ENCODE results near the gene MERTK.
A peak's percentile ranks its signal among the peaks of the same experiment; 100 is the strongest.
"Not testable (repeated sequence)": the region's sequence is repeated elsewhere in the genome, so short reads cannot be mapped to it uniquely, and the experiment has no call there.

The MERTK gene

DNA sequence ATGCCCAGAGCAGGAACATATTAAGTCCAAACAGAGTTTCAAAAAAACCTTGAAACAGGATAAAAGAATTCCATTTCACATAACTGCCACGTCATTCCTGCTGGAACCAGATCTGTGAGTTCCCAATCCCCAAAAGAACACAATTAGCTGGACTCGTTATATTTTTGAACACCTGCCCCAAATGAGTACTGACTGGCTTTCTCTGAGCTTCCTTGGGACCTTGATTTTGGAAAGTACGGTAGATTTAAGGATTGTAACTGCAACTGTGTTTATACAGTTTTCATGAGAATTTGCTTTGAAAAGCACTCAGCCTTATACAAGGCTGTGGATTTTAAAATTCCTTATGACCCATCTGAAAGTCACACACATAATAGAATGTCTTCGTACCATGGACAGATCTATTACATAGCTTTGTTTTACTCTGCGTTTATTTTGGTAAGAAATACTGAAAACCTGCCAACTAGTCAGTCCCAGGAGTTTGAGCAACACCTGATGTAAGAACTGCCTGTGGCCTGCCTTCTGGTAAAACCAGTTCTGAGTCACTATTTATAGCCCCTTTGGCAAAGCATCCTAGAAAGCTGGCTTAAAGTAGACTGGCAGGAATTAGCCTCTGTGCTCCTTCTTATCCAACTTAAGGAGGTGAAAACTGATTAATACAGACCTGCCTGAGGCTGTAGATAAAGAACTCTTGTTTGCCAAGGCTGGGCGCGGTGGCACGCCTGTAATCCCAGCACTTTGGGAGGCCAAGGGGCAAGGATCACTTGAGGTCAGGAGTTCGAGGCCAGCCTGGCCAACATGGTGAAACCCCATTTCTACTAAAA is 48.1 kb downstream of the MERTK start:
- peak; percentile 96 for DNase-seq

DNA sequence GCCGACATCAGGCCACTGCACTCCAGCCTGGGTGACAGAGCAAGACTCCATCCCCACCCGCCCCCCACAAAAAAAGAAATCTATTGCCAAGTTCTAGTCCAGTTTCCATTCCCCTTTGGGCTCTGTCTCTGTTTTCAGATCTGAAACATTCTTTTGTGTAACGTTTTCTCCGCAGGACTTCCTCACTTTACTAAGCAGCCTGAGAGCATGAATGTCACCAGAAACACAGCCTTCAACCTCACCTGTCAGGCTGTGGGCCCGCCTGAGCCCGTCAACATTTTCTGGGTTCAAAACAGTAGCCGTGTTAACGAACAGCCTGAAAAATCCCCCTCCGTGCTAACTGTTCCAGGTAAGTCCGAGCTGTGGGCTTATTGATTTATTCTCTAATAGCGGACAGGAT is 48.8 kb downstream of the MERTK start:
- no peak for DNase-seq

DNA sequence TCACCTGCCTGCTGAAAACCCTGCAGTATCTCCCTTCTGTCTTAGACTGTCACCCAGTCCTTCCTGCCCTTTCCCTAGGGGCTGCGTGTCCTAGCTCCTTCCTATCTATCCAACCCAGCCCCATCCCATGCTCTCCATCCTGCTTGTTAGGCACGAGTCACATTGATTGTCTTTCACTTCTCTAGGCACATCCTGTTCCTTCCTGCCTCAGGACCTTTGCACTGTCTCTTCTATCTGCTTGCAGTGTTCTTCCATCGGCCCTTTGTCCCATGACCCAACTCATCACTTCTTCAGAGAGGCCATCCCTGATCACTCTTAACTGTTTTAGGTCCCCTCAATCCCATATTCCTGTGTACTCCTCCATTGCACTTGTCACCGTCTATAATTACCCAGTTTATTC is 50.4 kb downstream of the MERTK start:
- DNase-seq = no peak

DNA sequence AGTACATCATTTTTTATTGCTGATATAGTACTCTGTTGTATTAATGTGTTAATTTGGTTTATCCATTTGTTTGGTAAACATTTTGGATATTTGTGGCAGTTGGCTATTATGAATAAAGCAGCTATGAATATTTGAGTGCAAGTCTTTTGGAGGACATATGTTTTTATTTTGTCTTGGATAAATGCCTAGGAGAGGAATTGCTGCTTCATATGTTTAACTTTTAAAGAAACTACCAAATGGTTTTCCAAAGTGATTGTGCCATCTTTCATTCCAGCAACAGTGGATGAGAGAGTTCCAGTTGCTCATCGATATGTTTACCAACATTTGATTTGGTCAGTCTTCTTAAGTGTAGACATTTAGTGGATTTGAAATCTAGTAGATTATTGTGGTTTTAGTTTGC is 51.8 kb downstream of the MERTK start:
- no peak for DNase-seq

DNA sequence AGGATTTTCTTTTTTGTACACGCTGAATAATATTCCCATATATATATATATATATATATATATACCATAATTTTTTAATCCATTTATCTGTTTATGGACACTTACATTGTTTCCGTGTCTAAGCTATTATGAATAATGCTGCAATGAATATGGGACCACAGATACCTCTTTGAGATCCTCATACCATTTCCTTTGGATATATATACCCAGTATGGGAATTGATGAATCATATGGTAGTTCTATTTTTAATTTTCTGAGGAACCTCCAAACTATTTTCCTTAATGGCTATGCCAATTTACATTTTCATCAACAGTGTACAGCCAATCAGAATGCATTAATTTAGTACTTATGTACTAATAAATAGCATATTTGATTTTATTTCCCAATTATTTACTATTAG is 53.1 kb downstream of the MERTK start:
- DNase-seq = no peak

DNA sequence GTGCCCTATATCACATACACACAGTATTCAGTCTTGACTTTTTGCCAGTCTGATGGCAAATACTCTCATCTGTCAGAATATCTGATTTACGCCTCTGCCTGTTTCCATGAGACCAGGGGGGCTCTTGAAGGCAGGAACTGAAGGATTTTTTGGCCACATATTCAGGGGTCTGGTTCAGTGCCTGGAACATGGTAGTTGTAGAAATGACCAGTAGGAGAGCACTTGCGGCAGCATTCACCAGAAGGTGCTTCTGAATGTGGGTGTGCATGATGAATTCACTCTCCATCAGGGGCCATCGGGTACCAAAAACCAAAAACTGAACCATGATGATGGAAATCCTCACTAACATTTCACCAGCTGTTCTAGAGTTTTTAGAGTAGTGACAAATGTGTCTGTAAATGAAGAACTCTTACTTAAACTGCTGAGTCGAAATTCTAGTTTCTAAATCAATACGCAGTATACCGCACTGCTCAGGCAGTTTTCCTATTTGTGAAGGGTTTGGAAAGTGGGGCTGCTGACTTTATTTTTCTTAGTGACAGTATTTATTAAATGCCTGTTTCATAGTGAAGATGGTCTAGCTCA is 54.6 kb downstream of the MERTK start:
- no peak for DNase-seq

DNA sequence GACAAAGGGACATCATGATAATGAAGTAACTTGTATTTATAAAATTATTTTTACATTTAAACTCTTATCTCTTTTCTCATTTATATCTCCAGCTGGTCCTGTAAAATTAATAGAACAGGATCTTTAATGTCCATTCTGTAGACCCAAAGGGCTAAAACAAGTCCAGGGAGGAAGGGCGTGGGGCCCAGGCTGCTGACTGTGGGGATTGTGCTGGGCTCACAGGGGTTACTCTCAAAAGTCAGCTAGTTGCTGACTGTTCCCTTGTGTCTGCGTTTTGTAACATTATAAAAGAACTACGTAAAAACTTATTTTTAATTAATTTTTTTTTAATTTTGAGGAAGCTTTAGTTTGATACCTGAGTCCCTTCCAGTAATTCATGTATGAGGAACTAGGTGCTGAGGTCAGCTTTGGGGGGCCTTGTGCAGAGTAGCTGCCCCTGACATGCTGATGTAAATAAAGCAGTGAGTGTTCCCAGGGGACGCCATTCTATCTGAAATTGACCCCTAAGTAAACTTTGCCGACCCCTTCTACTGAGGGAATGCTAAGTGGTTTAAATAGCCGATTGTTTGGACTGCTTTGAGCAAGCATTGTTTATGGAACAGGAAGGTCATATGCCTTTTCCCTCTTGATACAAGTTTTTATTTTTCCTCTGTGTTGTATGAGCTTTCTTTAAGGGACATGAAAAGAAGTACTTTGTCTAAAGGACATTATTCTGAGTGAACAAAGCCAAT is 56.4 kb downstream of the MERTK start:
- no peak for DNase-seq

DNA sequence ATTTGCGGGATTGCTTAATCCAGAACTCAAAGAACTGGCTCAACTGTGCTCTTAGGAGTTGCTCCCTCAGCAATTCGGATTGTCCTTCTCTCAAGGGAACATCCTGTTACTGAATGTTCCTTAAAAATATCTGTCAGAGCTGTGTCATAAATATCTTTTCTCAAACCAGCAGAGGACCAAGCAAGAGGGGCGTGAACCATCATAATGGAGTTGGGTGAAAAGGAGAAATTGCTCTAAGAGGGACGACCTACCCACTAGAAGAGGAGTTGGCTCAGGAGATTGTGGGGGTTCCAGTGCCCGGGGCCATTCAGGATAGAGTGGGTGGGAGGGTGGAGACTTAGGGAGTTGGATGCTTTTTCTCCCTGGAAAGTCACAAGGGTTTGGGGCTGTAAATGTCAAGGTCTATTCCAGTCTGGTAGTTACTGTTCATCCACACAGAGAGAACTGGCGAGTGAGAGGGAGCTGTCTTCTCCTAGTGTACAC is 59.5 kb downstream of the MERTK start:
- no peak for DNase-seq

DNA sequence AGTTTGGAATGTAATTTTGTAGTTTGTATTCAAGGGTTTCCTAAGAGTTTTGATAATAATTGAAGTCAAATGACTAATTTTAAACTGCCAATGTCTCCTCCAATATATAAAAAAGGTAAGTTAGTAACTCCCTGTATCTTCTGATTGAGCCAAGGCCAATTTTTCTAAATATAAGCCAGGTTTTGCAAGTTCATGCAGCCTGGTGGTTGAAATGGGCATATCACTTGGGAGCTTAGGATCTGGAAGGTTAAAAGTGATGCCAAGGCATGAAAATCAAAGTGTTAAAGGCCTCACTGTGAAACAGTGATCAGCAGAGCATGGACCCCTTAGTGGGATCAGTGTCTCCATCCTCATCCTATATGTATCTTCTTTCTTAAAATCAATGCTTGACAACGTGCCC is 60.5 kb downstream of the MERTK start:
- no peak for DNase-seq

DNA sequence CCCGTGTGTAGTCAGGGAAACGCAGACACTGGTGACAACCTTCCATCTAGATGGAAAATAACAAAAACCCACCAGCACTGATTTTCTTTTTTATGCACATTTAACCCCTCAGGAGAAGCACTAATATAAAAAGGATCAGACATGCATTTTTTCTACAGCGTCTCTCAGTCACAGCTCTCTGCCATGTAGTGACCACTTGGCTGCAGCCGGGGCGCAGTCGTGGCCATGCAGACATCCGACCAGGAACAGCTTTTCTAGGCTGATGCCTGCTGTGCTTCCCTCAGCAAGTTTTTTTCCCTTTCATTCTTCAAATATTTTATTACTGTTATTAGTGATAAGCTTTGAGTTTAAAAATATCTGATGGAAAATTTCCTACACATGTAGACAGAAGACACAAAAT is 63.3 kb downstream of the MERTK start:
- DNase-seq = no peak

DNA sequence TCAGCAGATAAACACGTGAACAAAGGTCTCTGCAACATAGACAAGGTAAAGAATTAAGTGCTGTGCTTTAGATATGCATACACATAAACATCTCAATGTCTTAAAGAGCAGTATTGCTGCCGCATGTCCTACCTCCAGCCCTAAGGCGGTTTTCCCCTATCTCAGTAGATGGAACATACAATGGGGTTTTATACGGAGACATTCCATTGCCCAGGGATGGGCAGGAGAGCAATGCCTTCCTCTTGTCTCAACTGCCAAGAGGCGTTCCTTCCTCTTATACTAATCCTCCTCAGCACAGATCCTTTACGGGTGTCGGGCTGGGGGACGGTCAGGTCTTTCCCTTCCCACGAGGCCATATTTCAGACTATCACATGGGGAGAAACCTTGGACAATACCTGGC is 64.7 kb downstream of the MERTK start:
- not testable (repeated sequence) for DNase-seq

DNA sequence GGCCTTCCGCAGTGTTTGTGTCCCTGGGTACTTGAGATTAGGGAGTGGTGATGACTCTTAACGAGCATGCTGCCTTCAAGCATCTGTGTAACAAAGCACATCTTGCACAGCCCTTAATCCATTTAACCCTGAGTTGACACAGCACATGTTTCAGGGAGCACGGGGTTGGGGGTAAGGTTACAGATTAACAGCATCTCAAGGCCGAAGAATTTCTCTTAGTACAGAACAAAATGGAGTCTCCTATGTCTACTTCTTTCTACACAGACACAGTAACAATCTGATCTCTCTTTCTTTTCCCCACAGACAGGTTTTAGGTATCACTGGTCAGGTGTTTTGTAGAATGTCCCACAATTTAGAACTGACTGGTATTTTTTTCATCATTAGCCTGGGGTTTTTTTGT is 65.1 kb downstream of the MERTK start:
- not testable (repeated sequence) for DNase-seq

DNA sequence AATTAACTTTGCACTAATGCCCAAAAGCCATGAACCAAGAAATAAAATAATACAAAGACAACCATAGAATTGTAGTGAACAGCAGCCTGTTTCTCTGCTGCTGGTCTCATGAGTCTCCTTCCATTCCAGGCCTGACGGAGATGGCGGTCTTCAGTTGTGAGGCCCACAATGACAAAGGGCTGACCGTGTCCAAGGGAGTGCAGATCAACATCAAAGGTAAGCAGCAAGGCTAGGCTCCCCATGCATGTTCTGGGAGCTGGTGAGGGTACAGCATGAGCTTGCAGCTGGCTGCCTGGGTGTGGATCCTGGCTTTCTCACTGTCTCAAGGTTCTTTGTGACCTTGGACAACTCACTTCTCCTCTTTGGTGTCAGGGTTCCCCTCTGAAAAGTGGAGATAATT is 66.7 kb downstream of the MERTK start:
- DNase-seq = no peak

DNA sequence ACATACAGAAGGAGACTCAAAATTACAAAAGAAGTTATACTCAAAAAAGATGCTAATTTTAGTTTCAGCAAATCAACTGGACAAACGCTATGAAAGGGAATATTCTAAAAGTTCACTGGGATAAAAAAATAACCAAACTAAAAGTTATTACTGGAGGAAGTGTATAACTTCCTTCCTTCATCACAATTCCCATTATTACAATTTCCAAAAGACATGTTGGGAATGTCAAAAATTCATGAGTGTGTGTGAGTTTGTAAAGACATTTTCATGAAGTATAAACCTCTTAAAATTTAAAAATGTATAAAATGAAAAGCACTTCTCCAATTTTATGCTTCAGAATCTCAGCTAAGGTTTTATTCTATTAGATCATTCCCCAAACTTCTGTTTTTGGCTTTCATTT is 67.8 kb downstream of the MERTK start:
- no peak for DNase-seq

DNA sequence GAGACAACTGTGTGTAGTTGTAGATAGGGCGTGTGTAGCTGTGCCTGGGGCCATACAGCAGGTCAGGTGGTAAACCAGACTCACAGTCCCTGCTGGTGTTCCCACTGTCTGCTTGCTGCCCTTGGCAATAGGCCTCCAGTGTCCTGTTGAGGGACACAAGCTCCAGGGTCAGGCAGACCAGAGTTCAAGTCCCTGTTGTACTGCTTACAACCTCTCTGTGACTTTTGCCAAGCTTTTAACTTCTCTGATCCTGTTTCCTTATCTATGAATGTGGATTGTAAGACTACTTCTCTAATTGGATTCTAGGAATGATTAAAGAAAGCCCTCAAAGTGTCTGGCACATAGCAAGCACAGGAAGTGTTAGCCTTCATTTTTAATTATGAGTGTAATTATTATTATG is 68.6 kb downstream of the MERTK start:
- DNase-seq = no peak

DNA sequence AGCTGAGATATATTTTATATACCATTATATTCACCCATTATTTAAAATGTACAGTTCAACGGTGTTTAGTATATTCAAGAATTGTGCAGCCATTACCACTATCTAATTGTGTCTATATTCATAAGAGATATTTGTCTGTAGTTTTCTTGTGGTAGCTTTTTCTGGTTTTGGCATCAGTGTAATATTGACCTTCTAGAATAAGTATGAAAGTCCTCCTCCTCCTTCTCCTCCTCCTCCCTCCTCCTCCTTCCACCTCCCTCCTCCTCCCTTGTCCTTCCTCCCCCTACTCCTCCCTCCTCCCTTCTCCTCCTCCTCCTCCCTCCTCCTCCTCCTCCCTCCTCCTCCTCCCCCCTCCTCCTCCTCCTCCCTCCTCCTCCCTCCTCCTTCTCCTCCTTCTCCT is 72.0 kb downstream of the MERTK start:
- DNase-seq = no peak

DNA sequence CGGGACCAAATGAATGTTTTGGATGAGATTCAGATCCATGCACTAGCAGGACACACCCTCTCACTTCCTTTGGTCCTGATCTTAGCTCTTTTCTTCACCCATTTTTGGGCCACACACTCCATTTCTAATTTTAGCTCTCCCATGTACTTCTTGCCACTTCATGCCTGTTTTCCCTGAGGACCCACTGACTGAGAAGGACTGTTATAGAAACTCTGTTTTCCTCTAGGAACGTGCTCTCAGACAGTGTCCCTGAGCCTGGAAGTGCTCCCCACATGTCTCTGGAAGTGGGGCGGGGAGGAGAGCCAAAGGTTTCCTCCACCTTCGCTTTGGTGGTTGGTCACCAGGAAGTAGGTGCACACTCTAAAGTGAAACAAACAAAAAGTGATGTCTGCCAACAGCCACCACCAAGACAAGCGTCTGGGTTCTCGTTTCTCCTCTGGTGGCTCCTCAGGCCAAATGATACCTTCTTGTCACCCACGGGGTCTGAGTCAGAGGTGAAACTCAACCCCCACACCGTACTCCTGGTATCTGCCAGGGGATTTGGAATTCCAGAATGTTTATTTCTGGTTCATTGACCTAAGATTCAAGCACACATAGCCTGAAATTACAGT is 74.7 kb downstream of the MERTK start:
- no peak for DNase-seq

DNA sequence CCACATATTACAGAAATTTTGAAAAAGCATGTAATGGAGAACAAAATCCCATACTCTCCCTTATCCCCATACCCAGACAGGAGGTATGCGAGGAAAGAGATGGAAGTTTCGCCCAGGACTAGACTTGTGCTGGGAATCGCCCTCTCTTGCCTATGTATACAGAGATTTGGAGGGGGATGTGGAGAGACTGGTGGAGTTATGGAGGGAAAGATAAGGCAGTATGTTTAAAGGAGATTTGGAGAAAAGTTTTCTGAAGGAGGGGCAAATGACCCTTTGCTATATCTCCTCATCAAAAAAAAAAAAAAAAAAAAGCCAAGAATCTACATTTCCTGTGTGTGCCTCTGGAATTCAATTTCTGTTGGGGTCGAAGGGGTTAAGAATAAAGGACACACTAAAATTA is 75.3 kb downstream of the MERTK start:
- no peak for DNase-seq

DNA sequence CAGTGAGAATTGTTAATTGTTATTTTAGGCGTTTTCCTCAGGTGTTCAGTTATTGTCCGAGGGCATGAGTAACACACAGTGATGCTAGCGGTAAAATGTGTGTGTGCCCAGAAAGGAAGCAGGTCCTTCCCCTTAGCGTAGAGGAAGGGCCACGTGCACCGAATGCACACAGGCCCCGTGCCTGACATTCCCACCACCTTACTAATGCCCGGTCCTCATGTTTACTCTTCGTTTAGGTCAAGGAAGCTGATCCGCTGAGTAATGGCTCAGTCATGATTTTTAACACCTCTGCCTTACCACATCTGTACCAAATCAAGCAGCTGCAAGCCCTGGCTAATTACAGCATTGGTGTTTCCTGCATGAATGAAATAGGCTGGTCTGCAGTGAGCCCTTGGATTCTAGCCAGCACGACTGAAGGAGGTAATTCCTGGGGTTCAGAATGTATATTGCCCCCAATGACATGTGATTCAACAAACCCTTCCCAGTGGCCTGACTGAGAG is 76.7 kb downstream of the MERTK start:
- peak; percentile 7 for DNase-seq

DNA sequence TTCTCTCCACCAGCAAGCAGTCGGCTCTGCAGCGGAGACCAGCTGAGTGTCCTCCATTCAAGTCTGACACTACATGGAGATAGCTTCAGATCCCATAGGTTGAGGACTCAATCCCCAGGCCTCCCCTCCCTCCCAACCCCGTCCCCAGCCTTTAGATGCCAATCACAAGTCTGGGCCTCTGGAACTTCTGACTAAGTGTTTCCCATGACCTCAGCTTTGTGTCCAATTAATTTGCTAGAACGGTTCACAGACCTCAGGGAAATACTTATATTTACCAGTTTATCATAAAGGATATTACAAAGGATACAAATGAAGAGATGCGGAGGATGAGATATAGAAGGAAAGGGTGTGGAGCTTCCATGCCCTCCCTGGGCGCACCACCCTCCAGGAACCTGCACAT is 77.4 kb downstream of the MERTK start:
- DNase-seq = no peak

DNA sequence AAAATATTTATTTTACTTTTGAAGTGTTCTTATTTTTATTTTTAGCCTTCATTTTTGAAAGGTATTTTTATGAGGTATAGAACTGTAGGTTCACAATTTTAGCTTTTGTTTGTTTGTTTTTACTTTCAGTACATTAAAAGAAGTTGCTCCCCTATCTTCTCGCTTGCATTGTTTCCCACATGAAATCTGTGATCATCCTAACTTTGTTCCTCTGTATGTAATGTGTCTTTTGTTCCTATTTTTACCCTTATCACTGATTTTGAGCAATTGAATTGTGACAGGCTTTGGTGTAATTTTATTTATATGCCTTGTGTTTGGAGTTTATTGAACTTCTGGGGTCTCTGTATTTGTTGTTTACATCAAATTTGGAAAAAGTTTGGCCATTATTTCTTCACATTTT is 78.8 kb downstream of the MERTK start:
- DNase-seq = no peak

DNA sequence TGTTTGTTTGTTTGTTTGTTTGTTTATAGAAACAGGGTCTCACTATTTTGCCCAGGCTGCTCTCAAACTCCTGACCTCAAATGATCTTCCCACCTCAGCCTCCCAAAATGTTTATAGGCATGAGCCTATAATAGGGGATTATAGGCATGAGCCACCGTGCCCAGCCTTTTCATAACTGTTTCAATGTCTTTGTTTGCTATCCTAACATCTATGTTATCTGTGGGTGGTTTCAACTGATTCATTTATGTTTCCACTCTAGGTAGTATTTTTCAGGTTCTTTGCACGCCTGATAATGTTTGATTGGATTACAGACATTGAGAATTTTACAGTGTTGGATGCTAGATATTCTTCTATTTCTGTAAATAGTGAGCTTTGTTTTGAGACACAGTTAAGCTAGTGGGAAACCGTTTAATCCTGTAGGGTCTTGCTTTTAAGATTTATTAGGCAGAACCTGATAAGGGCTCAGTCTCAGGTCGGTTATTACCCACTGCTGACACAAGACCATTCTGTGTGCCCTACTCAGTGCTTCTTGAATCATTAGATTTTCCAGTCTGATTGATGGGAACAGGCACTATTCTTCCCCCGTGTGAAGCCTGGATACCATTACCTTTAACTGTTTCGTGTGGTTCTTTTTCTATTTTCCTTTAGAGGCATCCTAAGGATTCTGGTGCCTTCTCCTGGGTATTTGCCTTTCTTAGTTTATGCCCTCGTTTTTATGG is 80.2 kb downstream of the MERTK start:
- DNase-seq = no peak

DNA sequence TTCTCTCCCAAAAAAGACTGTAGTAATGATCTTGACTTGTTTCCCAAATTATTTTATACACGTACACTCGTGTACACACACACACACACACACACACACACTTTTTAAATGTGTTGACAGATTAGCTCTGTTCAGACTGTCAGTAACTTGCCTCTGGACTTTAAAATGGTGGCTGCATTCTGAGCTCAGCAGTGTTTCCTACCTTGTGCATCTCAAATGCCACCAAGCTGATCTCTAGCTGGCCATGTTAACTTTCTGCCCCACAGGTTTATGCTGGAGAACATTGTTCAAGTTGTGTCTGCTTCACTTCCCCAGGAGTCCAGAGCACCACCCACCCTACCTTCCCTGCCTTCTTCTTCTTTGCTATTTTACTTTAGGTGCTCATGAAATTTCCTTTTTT is 83.3 kb downstream of the MERTK start:
- no peak for DNase-seq
